ENCODE data around the gene OST4.

DNA sequence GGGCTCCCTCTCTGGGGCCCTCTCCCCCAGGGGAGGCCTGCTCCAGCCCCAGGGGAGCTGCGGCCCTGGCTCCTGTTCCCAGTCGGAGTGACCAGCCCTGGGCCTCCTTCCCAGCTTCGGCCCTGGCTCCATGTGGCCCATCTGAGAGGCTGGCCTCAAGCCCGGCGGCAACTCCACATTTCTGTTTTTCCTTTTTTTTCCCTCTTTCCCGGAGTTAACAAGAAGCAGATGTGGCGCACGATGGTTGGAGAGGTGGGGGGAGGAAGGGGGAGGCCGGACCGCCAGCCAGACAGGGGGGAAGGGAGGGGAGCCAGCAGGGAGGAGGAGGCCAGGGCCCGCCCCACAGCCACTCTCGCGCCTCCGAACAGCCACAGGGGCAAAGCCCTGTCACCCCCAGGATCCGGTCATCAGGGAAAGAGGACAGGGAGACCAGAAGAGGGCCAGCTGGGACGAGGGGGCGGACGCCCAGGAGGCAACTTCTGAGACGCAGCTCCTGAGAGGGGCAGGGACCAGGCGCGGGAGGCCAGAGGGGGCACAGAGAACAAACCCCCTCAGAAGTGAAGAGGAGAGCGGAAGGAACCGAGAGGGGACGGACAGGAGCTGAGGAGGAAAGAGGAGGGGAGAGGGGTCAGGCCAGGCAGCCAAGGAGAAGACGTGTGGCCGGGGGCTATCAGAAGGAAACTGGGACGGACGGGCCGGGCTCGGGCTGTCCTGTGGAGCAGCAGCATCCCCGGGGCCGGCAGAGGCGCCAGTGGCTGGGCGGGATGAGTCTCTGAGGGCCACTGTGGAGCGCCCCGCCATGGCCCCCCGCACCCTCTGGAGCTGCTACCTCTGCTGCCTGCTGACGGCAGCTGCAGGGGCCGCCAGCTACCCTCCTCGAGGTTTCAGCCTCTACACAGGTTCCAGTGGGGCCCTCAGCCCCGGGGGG lies 7.1 kb upstream of the OST4 start, which contains the start of gene EMILIN1:
- TF ChIP-seq, protein P1, sequence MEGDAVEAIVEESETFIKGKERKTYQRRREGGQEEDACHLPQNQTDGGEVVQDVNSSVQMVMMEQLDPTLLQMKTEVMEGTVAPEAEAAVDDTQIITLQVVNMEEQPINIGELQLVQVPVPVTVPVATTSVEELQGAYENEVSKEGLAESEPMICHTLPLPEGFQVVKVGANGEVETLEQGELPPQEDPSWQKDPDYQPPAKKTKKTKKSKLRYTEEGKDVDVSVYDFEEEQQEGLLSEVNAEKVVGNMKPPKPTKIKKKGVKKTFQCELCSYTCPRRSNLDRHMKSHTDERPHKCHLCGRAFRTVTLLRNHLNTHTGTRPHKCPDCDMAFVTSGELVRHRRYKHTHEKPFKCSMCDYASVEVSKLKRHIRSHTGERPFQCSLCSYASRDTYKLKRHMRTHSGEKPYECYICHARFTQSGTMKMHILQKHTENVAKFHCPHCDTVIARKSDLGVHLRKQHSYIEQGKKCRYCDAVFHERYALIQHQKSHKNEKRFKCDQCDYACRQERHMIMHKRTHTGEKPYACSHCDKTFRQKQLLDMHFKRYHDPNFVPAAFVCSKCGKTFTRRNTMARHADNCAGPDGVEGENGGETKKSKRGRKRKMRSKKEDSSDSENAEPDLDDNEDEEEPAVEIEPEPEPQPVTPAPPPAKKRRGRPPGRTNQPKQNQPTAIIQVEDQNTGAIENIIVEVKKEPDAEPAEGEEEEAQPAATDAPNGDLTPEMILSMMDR (optimal IDR thresholded peaks at IDR 0.05 in 1 of 3, IDR thresholded peaks at IDR 0.05 in 1 of 3, conservative IDR thresholded peaks at IDR 0.05 in 1 of 3; ENCODE audit: extremely low read depth in 1 of 3, insufficient read depth in 2 of 3, low read length in 3 of 3) = no peak
- TF ChIP-seq EZH2 (IDR thresholded peaks at IDR 0.05; ENCODE audit: low read length) = no peak
